ENCODE results near the gene SECISBP2.
A peak's percentile ranks its signal among the peaks of the same experiment; 100 is the strongest.
"Not testable (repeated sequence)": the region's sequence is repeated elsewhere in the genome, so short reads cannot be mapped to it uniquely, and the experiment has no call there.

The SECISBP2 gene

DNA sequence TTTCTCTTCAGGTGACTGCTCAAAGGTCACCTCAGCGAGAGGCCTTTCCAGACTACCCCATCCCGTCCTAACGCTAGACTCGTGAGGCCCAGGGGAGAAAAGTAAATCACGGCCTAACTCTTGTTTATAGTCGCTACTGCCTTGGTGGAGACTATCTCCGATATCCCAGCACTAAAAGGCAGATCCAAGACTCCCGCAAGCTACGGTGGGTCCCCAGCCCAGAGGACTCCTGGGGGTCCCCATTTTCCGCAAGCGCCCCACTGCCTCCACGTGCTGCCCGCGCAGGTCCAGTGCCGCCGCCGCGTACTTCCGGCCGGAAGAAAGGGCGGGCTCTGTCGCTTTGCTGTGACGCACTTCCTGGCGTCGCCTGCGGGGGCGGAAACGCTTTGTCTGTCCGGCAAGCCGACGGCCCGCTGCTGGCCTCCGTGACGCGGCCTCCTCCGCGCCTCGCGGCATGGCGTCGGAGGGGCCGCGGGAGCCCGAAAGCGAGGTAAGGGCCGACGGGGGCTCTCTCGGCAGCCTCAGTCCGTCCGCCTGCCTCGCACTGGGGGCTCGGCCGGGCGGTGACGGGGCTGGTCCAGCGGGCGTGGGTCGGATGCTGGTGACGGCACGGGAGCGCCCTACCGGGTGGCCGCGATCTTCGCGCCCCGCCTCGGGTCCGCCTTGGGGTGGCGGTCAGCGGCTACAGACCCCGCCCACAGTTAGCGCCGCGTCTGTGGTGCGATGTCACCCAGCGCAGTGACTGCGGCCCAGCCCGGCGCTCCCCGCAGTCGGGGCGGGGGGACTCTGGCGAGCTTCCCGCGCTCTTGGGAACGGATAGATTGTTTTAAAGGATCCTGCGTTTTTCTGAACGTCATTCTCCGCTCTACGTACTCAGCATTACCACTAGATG lies at the start of gene SECISBP2:
Gene SECISBP2 (plus strand): TSS at position 378 of the 892 bp plus-strand sequence. CDS start 77 bp downstream, at position 455.
- DNase-seq: peak; percentile 96

DNA sequence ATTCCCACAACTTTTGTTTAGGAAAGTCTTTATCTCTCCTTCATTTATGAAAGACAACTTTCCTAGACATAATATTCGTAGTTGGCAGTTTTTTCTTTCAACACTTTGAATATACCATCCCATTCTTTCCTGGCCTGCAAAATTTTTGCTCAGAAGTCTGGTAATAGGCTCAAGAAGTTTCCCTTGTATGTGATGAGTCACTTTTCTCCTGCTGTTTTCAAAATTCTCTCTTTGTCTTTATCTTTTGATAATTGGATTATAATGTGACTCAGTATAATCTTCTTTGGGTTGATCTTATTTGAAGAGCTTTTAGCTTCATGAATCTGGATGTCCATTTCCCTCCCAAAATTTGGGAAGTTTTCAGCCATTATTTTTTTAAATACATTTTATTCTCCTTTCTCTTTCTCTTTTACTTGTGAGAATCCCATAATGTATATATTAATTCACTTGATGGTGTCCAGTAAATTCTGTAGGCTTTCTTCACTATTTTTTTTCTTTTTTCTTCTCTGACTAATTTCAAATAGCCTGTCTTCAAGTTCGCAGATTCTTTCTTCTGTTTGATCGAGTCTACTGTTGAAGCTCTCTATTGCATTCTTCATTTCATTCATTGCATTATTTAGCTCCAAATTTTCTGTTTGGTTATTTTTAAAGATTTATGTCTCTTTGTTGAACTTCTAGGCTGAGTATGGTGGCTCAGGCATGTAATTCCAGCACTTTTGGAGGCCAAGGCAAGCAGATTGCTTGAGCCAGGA lies 44.6 kb upstream of the SECISBP2 start:
- DNase-seq: no peak

DNA sequence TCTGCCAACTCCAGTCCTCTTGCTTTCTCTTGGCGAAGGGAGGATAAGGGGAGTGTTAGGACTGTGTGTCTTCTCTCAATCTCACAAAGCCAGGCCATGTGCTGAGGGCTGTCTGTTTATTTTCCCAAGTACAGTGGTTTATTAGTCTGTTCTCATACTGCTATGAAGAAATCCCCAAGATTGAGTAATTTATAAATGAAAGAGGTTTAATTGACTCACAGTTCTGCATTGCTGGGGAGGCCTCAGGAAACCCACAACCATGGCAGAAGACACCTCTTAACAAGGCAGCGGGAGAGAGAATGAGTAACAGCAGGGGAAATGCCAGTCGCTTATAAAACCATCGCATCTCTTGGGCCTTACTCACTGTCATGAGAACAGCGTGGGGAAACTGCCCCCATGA lies 43.5 kb upstream of the SECISBP2 start:
- peak; percentile 99 for DNase-seq

- DNase-seq: not testable (repeated sequence)
These were observed 42.3 kb upstream of the SECISBP2 start for GRCh38 chr9:89276040-89276439.

DNA sequence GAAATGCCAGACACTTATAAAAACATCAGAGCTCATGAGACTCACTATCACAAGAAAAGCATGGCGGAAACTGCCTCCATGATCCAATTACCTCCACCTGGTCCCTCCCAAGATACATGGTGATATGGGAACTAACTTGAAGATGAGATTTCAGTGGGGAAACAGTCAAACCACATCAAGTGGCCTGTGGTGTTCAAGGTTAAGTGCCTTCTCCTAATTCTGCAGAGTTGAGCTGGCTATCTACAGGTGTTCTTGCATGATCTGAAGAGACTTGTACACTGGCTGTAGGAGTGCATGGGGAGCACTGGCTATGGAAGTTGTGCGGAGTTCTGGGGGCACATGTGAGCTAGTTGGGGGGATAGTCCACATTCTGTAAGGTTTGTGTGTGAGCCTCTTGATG lies 41.3 kb upstream of the SECISBP2 start:
- DNase-seq: no peak

DNA sequence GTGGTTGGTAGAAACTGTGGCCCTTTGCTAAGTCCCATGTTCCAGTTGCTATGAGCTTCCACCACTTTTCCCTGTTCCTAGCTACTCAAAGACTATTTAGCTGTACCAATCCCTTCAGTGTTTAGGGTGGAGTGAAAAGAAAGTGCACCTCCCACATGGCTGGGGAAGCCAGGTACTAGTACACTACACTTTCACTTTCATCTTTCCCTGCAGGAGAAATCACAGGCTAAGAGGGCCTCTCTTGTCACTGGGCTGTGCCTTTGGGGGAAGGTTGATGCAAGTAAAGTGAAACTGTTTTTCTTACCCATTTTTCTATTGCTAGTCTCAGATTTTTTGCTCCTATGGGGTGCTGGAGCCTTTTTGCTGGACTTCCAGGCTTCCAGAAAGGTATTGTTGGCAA lies 40.8 kb upstream of the SECISBP2 start:
- DNase-seq: no peak

DNA sequence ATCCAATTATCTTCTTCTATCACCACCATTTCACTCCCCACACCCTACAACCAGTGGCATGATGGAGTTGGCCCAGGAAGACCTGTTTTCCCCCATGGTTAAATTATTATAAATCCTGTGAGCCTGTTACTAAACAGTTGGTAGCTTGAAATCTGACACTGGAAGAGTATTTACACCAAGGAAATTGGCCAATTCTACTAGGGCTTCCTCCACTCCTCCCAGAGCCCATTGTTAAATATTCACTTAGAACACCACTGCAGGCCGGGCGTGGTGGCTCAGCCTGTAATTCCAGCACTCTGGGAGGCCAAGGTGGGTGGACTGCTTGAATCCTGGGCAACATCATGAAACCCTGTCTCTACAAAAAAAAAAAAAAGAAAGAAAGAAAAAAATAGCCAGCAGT lies 39.7 kb upstream of the SECISBP2 start:
- no peak for DNase-seq

- DNase-seq: peak; percentile 65
These were observed 39.1 kb upstream of the SECISBP2 start for GRCh38 chr9:89278997-89279739.

GRCh38 chr9:89281106-89281505 lies 37.2 kb upstream of the SECISBP2 start:
- no peak for DNase-seq

DNA sequence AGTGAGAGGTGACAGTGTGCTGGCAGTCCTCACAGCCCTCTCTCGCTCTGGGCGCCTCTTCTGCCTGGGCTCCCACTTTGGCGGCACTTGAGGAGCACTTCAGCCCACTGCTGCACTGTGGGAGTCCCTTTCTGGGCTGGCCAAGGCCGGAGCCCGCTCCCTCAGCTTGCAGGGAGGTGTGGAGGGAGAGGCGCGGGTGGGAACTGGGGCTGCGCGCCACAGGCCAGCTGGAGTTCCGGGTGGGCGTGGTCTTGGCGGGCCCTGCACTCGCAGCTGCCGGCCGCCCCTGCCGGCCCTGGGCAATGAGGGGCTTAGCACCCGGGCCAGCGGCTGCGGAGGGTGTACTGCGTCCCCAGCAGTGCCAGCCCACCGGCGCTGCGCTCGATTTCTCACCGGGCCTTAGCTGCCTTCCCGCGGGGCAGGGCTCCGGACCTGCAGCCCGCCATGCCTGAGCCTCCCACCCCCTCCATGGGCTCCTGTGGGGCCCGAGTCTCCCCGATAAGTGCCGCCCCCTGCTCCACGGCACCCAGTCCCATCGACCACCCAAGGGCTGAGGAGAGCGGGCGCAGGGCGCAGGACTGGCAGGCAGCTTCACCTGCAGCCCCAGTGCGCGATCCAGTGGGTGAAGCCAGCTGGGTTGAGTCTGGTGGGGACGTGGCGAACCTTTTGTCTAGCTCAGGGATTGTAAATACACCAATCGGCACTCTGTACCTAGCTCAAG lies 35.9 kb upstream of the SECISBP2 start:
- not testable (repeated sequence) for DNase-seq

DNA sequence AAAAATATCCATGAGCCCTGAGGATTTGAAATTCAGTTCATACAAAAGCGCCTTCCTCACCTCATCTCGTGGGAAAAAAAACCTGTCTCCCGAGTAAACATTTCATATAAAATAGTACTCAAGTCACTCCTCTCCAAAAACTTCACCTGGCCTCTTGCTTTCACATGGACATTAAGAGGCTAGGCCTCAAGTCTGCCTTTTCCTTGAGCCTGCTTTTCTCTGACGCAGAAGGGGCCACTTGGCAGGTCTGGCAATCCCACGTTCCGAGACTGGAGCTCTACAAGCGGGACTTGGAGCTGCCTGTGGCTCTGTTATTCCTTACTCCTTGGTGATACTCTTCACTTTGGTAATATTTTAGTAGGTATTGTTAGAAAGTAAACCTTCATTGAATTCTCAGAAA lies 34.2 kb upstream of the SECISBP2 start:
- no peak for DNase-seq

DNA sequence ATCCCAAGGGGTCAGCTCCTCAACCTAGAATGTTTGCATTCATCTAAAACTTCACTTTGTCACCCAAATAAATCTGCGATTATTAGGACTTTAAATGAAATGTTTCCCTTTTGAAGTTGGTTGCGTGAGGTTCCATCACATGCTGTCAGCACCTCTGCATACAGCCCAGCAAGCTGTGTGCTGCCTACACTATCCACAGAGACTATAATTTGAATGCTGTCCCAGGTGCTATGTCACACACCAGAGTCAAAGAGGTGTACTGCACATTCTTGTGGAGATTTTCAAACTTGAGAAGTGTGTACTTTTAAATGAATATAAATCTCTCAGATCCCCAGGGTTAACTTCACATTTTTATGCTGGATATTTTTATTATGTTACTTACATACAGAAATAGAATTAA lies 26.6 kb upstream of the SECISBP2 start:
- no peak for DNase-seq

- DNase-seq: no peak
These were observed 25.3 kb upstream of the SECISBP2 start for GRCh38 chr9:89293014-89293413.

DNA sequence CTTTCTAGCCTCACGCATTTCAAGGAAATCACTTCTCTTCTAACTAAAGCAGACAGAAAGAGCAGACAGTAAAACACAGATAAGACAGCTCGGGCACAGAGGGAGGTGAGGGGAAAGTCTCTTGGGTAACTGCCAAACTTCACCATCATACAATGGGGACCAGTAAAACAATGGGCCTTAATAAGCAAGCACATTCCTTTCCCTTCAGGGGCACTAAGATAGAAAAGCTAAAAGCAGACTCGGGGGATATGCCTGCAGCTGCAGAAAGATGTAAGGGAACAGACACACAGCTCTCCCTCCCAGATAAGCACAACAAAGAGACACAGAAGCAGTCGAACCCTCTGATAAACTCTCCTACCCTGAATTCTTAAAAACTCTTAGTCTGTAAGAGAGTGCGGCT lies 22.9 kb upstream of the SECISBP2 start:
- no peak for DNase-seq

DNA sequence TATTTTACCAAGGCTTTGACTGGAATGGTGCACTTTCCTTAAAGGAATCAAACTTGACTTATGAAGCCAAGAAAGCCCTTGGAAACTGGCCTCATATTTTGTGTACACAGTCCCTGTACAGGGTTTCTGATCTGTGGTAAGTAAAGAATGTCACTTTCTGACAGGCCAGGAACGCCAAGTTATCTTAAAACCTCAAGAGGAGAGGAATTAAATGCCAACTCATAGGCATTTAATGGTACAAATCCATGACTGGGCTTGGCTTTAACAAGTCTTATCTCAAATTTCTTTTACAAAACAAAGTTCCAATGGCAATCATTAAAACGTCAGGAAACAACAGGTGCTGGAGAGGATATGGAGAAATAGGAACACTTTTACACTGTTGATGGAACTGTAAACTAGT lies 16.3 kb upstream of the SECISBP2 start:
- not testable (repeated sequence) for DNase-seq

DNA sequence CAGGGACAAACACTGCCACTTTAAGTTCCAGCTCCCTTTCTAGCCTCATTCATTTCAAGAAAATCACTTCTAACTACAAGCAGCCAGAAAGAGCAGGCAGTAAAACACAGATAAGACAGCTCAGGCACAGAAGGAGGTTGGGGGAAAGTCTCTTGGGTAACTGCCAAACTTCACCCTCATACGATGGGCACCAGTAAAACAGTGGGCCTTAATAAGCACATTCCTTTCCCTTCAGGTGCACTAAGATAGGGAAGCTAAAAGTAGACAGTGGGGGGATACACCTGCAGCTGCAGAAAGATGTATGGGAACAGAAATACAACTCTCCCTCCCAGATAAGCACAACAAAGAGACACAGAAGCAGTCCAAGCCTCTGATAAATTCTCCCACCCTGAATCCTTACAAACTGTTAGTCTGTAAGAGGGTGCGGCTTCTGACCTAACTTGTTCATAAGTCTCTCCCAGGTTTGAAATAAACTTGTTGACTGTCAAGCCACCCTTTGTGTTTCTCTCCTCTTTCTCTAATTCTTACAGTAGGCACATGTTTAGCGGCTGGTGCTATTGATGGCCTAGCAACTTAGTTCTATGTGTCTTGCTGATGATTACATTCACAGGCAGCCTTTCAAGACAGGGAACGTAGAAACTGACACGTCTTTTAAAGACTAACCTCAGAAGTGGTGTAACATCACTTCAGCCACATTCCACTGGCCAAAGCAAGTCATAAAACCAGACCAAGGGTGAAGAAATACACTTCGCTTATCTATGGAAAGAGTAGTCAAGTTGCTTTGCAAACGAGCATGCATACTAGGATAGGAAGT lies 14.1 kb upstream of the SECISBP2 start:
- DNase-seq: no peak

GRCh38 chr9:89304834-89305188 lies 13.5 kb upstream of the SECISBP2 start:
- no peak for DNase-seq

GRCh38 chr9:89305868-89306267 lies 12.4 kb upstream of the SECISBP2 start:
- no peak for DNase-seq

DNA sequence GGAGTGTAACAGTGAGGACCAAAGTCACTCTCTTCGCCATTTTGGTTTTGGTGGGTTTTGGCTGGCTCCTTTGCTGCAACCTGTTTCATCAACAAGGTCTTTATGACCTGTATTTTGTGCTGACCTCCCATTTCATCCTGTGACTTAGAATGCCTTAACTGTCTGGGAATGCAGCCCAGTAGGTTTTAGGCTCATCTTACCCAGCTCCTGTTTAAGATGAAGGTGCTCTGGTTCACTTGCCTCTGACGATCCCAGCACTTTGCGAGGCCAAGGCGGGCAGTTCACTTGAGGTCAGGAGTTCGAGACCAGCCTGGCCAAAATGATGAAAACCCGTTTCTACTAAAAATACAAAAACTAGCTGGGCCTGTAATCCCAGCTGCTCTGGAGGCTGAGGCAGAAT lies 9.1 kb upstream of the SECISBP2 start:
- DNase-seq: no peak

GRCh38 chr9:89309608-89310474 lies 8.5 kb upstream of the SECISBP2 start:
- DNase-seq: no peak
